Effector memory CD4-positive, alpha-beta T cell (primary cell): ENCODE data around the gene UBE2S.
"Not testable (repeated sequence)": the region's sequence is repeated elsewhere in the genome, so short reads cannot be mapped to it uniquely, and the experiment has no call there.

Source experiments
- DNase-seq, 3 donors: peaks; one replicate each; pipeline ENCODE4 v3.0.0-alpha.2; 2020
- H3K27ac ChIP-seq: 2 replicates; pipeline ENCODE4 v1.7.0; 2013; ENCODE audit warnings: mild to moderate bottlenecking, low read length, moderate library complexity; ENCODE audit not compliant: insufficient read depth, poor library complexity, severe bottlenecking
- H3K27me3 ChIP-seq: replicated peaks from 2 replicates; pipeline ENCODE4 v1.7.0; 2013; ENCODE audit warnings: mild to moderate bottlenecking, low read length; ENCODE audit not compliant: insufficient read depth, control insufficient read depth, poor library complexity, severe bottlenecking
- H3K36me3 ChIP-seq: 2 replicates; pipeline ENCODE4 v1.7.0; 2013; ENCODE audit warnings: mild to moderate bottlenecking, low read length, moderate library complexity; ENCODE audit not compliant: control insufficient read depth, insufficient read depth
- H3K4me1 ChIP-seq: 2 replicates; pipeline ENCODE4 v1.7.0; 2013; ENCODE audit warnings: low read length, mild to moderate bottlenecking; ENCODE audit not compliant: control insufficient read depth, insufficient read depth, poor library complexity, severe bottlenecking
- H3K4me3 ChIP-seq: 2 replicates; pipeline ENCODE4 v1.7.0; 2013; ENCODE audit warnings: low read length, low read depth, mild to moderate bottlenecking; ENCODE audit not compliant: insufficient read depth, poor library complexity, severe bottlenecking
- H3K9me3 ChIP-seq: 2 replicates; pipeline ENCODE4 v1.7.0; 2013; ENCODE audit warnings: mild to moderate bottlenecking, low read length, moderate library complexity; ENCODE audit not compliant: control insufficient read depth

The UBE2S gene

GRCh38 chr19:55424518-55424917, 16.9 kb upstream of the UBE2S start:
- no peak for DNase-seq
- H3K36me3 ChIP-seq = no peaks in the 10 kb centered on the region
- H3K27me3 ChIP-seq = peaks cover 11% of the 10 kb centered on the region
- H3K9me3 ChIP-seq = no peaks in the 10 kb centered on the region
- H3K27ac ChIP-seq = no peak overlapping the region
- no peak overlapping the region for H3K4me3 ChIP-seq
- peaks cover 18% of the 10 kb centered on the region for H3K4me1 ChIP-seq

DNA sequence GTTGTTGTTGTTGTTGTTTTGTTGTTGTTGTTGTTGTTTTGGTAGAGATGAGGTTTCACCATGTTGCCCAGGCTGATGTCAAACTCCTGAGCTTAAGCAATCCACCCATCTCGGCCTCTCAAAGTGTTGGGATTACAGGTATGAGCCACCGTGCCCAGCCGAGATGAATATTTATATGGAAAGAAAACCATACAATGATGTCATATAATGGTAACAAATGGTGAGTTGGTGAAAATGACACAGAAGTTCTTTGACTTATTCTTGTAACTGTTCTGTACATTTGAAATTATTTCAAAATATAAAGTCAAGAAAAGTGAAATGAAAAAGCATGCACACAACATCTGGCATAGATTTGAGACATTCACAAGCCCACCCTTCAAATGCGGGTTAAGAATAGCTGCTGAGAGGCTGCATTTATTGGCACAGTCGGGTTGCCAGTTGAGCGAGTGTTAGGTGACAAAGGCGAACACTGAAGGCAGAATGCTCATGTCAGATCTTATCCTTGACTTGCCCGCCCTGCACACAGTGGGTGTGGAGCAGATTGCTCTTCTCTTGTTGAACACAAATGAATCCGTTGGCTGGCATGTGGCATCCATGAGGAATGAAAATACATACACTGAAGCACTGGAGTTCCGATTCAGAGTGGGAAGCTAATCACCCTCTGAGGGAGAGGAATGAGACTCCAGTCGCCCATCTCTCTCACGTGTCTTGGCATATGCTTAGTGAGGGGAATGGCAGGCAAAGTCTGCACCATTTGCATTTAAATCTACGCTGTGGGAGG, 15.8 kb upstream of the UBE2S start:
- H3K27ac ChIP-seq = no peak overlapping the region

DNA sequence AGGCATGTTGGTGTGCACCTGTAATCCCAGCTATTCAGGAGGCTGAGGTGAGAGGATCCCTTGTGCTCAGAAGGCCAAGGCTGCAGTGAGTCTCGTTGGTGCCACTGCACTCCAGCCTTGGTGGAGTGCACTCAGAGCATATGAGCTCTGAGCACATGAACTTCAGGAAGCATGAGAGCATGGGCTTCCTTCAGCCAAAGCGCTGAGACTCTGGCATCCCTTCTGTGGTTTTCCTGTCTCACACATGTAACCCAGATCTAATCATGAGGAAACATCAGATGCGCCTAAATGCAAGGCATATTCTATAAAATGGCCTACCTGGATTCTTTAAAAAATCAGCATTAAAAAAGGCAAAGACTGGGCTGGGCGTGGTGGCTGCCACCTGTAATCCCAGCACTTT, 13.7 kb upstream of the UBE2S start:
- H3K4me3 ChIP-seq, H3K27ac ChIP-seq, H3K27me3 ChIP-seq, H3K9me3 ChIP-seq, H3K36me3 ChIP-seq: not testable (repeated sequence)
- peaks cover 18% of the 10 kb centered on the region for H3K4me1 ChIP-seq
- DNase-seq = peak in 2 of 3 donors; percentile 19 to 50

More for the DNA sequence above, 15.8 kb upstream of the UBE2S start:
- H3K27me3 ChIP-seq = peaks cover under 1% of the 10 kb centered on the region
- no peak overlapping the region for H3K4me3 ChIP-seq
- H3K9me3 ChIP-seq = no peaks in the 10 kb centered on the region
- peaks cover 18% of the 10 kb centered on the region for H3K4me1 ChIP-seq
- no peak for DNase-seq
- H3K36me3 ChIP-seq = no peaks in the 10 kb centered on the region

DNA sequence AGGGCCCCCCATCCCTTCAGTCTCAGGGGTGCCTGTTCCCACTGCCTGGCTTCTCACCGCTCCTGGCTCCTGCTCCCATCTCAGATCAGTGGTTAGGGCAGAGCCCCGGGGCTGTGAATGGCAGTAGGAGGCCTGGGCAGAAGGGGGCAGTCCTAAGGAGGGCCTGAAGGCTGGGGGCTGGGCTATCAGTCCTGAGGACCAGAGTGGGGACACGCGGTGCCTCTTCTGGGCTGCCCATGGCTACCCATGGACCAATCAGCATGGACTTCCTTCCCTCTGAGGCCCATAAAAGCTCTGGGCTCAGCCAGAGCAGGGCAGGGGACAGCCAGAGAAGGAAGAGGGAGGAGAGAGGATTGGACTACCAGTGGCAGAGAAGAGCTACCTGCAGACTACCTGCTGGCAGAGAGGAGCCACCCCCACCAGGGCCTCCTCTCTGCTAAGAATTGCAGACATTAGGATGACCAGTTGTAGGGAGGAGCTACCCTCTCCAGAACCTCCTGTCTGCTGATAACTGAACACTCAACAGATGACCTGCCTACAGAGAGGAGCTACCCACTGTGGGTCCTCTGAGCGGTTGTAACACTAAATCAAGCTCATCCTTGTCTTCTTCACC, 12.1 kb upstream of the UBE2S start:
- Histone ChIP-seq H3K4me3 (no peak overlapping the region), H3K36me3 (no peaks in the 10 kb centered on the region), H3K27ac (no peak overlapping the region), H3K27me3 (no peaks in the 10 kb centered on the region), H3K4me1 (peaks cover 18% of the 10 kb centered on the region), H3K9me3 (no peaks in the 10 kb centered on the region)
- DNase-seq = no peak

DNA sequence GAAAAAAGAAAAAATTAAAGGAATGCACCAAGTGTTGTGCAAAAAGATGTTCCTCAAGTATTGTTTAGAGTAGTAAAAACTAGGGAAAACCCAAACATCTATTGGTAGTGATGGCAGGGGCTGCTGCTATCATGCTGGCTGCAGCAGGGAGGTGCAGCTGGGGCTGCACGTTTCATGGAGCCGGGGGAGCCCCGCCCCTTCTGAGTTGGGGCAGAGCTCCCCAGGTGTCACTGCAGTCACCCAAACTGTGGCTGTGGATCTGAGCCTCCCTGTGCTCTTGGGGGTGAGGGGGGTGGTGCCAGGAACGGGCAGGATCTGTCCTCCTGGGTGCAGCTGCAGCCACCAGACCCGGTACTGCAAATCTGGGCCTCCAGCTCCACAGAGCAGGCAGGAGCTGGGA, 11.5 kb upstream of the UBE2S start:
- H3K36me3 ChIP-seq = no peaks in the 10 kb centered on the region
- no peaks in the 10 kb centered on the region for H3K9me3 ChIP-seq
- H3K27me3 ChIP-seq = no peaks in the 10 kb centered on the region
- H3K4me1 ChIP-seq = peaks cover 18% of the 10 kb centered on the region
- H3K27ac ChIP-seq = no peak overlapping the region
- DNase-seq = no peak
- H3K4me3 ChIP-seq = no peak overlapping the region

DNA sequence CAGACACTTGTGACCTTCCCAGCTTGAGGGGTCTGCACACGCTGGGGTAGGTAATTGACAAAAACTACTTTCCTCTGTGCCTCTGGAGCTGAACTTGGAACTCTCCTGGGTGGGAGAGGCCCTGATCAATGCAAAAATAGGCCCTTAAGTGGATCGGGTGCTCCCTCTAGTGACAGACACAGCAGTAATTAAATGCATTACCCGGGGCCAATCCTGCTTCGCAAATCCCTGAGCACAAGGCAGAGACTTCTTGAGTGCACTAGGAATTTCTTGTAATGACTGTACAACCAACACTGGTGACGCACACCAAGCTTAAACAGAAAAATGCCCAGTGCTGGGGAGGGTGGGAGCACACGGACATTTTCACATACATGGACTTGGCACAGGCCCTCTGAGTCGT, 10.6 kb upstream of the UBE2S start:
- DNase-seq = peak; percentile 11 to 42 (median 17)
- H3K4me3 ChIP-seq = no peak overlapping the region
- peaks cover 18% of the 10 kb centered on the region for H3K4me1 ChIP-seq
- no peaks in the 10 kb centered on the region for H3K27me3 ChIP-seq
- H3K27ac ChIP-seq = no peak overlapping the region
- H3K9me3 ChIP-seq = no peaks in the 10 kb centered on the region
- no peaks in the 10 kb centered on the region for H3K36me3 ChIP-seq

DNA sequence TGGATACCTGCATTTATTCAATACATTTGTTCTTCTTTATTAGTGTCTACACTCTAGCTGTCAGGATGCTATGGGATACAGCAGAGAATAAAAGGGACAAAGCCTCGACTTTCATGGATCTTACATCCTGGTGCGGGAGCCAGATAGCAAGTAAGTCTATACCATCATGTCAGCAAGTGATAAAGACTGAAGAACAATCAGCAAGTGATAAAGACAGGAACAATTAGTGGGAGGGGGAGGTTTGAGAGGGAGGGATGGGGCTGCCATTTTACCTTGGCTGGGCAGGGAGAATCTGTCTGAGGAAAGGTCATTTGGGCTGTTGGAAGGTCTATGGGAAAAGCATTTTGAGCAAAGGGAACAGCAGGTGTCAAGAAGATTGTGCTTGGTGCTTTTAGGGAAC, 2.6 kb upstream of the UBE2S start:
- no peak for DNase-seq
- Histone ChIP-seq H3K9me3 (no peaks in the 10 kb centered on the region), H3K4me3 (no peak overlapping the region), H3K4me1 (peaks cover 14% of the 10 kb centered on the region), H3K27ac (no peak overlapping the region), H3K36me3 (peaks cover 9% of the 10 kb centered on the region), H3K27me3 (no peaks in the 10 kb centered on the region)

GRCh38 chr19:55409179-55409578, 1.6 kb upstream of the UBE2S start:
- H3K27ac ChIP-seq, H3K36me3 ChIP-seq, H3K4me3 ChIP-seq, H3K9me3 ChIP-seq, DNase-seq, H3K27me3 ChIP-seq: not testable (repeated sequence)
- H3K4me1 ChIP-seq = peaks cover 14% of the 10 kb centered on the region

- H3K27me3 ChIP-seq = no peaks in the 10 kb centered on the region
- H3K9me3 ChIP-seq = no peaks in the 10 kb centered on the region
- no peak for DNase-seq
- peaks cover 14% of the 10 kb centered on the region for H3K4me1 ChIP-seq
- H3K27ac ChIP-seq = peak overlapping the region; percentile 97
- H3K36me3 ChIP-seq = peaks cover 9% of the 10 kb centered on the region
- H3K4me3 ChIP-seq = peak overlapping the region; percentile 28
Observed at GRCh38 chr19:55408533-55408872, 915 bp upstream of the UBE2S start.

- peak overlapping the region; percentile 85 for H3K4me3 ChIP-seq
- H3K27ac ChIP-seq = peak overlapping the region; percentile 97
- no peaks in the 10 kb centered on the region for H3K27me3 ChIP-seq
- peaks cover 14% of the 10 kb centered on the region for H3K36me3 ChIP-seq
- no peaks in the 10 kb centered on the region for H3K9me3 ChIP-seq
- DNase-seq = peak; percentile 95 to 97 (median 96)
- H3K4me1 ChIP-seq = peaks cover 14% of the 10 kb centered on the region
Observed at GRCh38 chr19:55407800-55408532, 378 bp upstream of the UBE2S start.
